Ishikawa (cell line): Measurements from ENCODE around the gene TNIP2.

Experiments
- CEBPB ChIP-seq: IDR thresholded peaks from 2 replicates; pipeline ENCODE4 v1.6.1; 2012
- CREB1 ChIP-seq: IDR thresholded peaks from 2 replicates; pipeline ENCODE4 v1.6.1; 2012; ENCODE audit warnings: low read depth
- EGR1 ChIP-seq: IDR thresholded peaks from 2 replicates; pipeline ENCODE4 v1.6.1; 2012
- EP300 ChIP-seq: IDR thresholded peaks from 2 replicates; pipeline ENCODE4 v1.6.1; 2012; ENCODE audit warnings: borderline replicate concordance
- FOXM1 ChIP-seq: IDR thresholded peaks from 2 replicates; pipeline ENCODE4 v1.6.1; 2012; ENCODE audit warnings: low read depth, borderline replicate concordance
- NFIC ChIP-seq: IDR thresholded peaks from 2 replicates; pipeline ENCODE4 v1.6.1; 2012
- RAD21 ChIP-seq: IDR thresholded peaks from 2 replicates; pipeline ENCODE4 v1.6.1; 2012; ENCODE audit warnings: low read depth
- TAF1 ChIP-seq: IDR thresholded peaks from 2 replicates; pipeline ENCODE4 v1.6.1; 2012; ENCODE audit warnings: low read depth, mild to moderate bottlenecking
- TCF12 ChIP-seq: IDR thresholded peaks from 2 replicates; pipeline ENCODE4 v1.6.1; 2012; ENCODE audit warnings: low read depth
- TEAD4 ChIP-seq: IDR thresholded peaks from 2 replicates; pipeline ENCODE4 v1.6.1; 2012
- YY1 ChIP-seq: IDR thresholded peaks from 2 replicates; pipeline ENCODE4 v1.6.1; 2012; ENCODE audit warnings: low read depth
- ZBTB7A ChIP-seq: IDR thresholded peaks from 2 replicates; pipeline ENCODE4 v1.6.1; 2012; ENCODE audit warnings: low read depth
- TF ChIP-seq, protein P1 (sequence below): IDR thresholded peaks from 2 replicates; pipeline ENCODE4 v1.6.1; 2012
- TF ChIP-seq, protein P2 (sequence below): IDR thresholded peaks from 2 replicates; pipeline ENCODE4 v1.6.1; 2012; ENCODE audit warnings: low read depth, mild to moderate bottlenecking
- TF ChIP-seq, protein P3 (sequence below): IDR thresholded peaks from 2 replicates; pipeline ENCODE4 v1.6.1; 2012

TNIP2 gene

DNA sequence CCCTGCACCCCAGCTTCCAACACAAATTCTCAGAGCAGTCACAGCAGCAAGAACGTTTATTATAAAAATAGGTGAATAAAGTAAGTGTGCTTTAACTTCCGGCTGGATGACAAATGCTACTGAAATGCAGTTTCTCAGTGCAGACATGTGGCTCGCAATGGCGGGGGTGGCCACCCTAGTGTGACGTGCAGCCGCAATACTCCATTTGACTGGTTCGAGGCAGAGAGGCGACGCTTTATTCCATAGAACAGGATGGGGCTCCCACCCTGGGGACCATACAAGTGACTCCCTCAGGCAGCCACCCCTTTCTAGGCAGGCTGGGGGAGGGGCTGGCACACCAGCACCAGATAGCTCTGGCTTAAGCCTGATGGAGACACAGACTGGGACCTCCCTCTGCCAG is 14.5 kb downstream of the TNIP2 start:
- TF ChIP-seq TAF1 (no peak), TEAD4 (no peak), CEBPB (no peak), ZBTB7A (no peak), CREB1 (no peak), RAD21 (no peak), FOXM1 (no peak), EP300 (no peak), NFIC (no peak), YY1 (no peak), TCF12 (no peak)
- TF ChIP-seq, protein P1, sequence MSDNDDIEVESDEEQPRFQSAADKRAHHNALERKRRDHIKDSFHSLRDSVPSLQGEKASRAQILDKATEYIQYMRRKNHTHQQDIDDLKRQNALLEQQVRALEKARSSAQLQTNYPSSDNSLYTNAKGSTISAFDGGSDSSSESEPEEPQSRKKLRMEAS, result no peak
- TF ChIP-seq, protein P2, sequence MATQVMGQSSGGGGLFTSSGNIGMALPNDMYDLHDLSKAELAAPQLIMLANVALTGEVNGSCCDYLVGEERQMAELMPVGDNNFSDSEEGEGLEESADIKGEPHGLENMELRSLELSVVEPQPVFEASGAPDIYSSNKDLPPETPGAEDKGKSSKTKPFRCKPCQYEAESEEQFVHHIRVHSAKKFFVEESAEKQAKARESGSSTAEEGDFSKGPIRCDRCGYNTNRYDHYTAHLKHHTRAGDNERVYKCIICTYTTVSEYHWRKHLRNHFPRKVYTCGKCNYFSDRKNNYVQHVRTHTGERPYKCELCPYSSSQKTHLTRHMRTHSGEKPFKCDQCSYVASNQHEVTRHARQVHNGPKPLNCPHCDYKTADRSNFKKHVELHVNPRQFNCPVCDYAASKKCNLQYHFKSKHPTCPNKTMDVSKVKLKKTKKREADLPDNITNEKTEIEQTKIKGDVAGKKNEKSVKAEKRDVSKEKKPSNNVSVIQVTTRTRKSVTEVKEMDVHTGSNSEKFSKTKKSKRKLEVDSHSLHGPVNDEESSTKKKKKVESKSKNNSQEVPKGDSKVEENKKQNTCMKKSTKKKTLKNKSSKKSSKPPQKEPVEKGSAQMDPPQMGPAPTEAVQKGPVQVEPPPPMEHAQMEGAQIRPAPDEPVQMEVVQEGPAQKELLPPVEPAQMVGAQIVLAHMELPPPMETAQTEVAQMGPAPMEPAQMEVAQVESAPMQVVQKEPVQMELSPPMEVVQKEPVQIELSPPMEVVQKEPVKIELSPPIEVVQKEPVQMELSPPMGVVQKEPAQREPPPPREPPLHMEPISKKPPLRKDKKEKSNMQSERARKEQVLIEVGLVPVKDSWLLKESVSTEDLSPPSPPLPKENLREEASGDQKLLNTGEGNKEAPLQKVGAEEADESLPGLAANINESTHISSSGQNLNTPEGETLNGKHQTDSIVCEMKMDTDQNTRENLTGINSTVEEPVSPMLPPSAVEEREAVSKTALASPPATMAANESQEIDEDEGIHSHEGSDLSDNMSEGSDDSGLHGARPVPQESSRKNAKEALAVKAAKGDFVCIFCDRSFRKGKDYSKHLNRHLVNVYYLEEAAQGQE, result no peak
- TF ChIP-seq, protein P3, sequence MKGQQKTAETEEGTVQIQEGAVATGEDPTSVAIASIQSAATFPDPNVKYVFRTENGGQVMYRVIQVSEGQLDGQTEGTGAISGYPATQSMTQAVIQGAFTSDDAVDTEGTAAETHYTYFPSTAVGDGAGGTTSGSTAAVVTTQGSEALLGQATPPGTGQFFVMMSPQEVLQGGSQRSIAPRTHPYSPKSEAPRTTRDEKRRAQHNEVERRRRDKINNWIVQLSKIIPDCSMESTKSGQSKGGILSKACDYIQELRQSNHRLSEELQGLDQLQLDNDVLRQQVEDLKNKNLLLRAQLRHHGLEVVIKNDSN, result no peak

DNA sequence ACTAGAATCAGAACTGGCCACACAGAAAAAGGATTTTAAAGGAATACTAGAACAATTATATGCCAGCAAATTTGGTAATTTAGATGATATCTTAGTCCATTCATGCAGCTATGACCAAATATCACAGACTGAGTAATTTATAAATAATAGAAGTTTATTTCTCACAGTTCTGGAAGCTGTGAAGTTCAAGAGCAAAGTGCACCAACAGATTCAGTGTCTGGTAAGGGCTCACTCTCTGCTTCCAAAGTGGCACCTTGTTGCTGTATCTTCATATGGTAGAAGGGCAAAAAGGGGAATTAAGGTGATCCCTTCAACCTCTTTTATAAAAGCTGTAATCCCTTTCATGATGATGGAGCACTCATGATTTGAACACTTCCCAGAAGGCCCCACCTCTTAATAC is 20.3 kb downstream of the TNIP2 start:
- TF ChIP-seq, protein P1, result no peak
- TF ChIP-seq FOXM1 (no peak), YY1 (no peak), CEBPB (no peak), ZBTB7A (no peak)

DNA sequence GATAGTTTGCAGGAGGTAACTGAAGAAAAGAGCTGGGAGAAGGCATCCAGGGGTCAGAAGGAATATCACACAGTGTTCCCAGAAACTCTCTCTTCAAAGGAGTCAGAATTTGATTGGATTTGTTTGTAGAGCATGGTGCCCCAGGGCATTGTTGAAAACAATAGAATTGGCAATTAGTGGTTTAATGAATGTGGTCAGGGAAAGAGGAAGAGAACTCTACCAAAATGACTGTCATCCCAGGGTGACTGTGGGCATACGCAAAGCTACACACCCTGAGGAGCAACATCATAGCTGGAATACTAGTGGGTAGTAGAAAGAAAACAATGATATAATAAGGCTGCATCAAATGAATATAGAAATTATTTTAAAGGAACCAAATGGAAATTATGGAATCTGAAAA is 21.5 kb downstream of the TNIP2 start:
- TF ChIP-seq TEAD4 (no peak), CREB1 (no peak)

DNA sequence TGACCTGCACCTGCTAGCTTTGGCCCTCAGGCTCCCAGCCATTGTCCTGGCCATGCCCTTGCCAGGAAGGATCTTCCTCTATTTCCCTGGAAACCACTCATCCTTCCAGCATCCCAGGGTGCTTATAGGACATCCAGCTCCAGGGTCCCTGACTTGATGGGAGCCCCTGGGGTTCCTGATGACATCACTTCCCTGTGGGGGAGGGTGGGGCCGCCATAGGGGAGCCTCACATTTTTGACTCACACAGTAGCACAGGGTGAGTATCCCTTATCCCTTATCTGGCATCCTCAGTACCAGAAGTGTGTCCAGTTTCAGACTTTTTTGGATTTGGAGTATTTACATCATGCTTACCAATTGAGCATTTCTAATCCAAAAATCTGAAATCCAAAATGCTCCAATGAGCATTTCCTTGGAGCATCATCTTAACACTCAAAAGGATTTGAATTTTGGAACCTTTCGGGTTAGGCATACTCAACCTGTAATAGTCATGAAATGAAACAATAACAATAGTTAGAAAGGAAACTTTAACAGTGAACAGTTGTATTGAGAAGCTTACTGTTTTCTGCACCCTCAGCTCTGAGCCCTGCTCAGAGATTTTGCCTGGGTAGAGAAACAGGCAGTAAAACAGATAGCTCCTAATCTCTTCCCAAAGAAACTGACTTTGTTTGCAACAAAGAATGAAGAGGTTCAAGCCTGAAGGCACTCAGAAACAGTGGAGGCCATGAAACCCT is 22.1 kb downstream of the TNIP2 start:
- TF ChIP-seq TEAD4, result no peak
- TF ChIP-seq TCF12, result no peak
- TF ChIP-seq RAD21, result no peak
- no peak for TF ChIP-seq CREB1
- TF ChIP-seq FOXM1, result no peak
- TF ChIP-seq CEBPB, result no peak
- TF ChIP-seq, protein P3, result no peak
- TF ChIP-seq EGR1, result no peak
- no peak for TF ChIP-seq NFIC
- no peak for TF ChIP-seq EP300
- no peak for TF ChIP-seq ZBTB7A
- TF ChIP-seq, protein P2, result no peak
- TF ChIP-seq, protein P1, result no peak
- TF ChIP-seq TAF1, result no peak
- no peak for TF ChIP-seq YY1

DNA sequence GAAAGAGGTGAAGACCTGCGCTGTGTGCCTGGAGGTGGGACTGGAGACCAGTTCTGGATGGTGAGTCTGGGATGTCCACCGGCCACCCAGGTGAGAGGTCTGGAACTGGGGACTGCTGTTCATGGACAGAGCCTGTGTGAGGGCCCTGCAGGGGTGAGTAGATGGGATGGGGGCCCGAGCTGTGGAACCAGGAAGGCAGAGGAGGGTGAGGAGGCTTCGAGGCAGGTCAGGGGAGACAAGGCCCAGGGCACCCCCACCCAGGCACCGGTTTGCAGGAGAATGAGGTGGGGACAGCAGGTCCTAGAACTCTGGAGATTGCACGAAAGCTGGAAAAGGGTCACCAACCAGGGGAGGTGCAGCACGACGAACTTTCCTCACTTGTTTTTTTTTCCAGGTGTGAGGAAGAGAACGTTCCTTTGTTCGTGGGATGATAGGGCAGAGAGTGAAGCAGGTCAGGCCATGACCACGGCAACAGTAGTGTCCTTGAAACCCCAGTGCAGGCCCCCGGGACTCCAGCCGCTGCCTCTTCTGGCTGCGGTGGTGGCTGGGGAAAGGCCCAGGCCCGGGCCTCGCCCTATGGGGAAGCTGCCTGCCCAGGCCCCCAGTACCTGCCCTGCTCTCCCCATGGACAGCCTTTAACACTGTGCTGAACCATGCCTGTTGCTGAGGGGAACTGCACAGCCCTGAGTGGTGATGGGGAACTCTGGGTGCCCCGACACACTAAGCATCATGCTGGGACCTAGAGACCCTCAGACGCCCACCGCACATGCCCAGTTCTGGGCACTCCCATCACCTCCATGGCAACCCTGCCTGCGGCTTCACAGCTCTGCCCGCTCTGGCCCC is 22.9 kb downstream of the TNIP2 start:
- TF ChIP-seq FOXM1, result no peak
- TF ChIP-seq CREB1, result no peak
- no peak for TF ChIP-seq NFIC
- no peak for TF ChIP-seq ZBTB7A
- TF ChIP-seq, protein P3, result no peak
- TF ChIP-seq TEAD4, result no peak
- no peak for TF ChIP-seq EP300
- no peak for TF ChIP-seq EGR1
- TF ChIP-seq TAF1, result no peak
